Measurements from ENCODE around the gene TNF. TPM values are rescaled to one million over a fixed set of nuclear protein-coding genes. Genes with fewer than 3 reads are reported as not detected.
A peak's percentile ranks its signal among the peaks of the same experiment; 100 is the strongest.
"Not testable (repeated sequence)": the region's sequence is repeated elsewhere in the genome, so short reads cannot be mapped to it uniquely, and the experiment has no call there.

The TNF gene
- total RNA-seq, 1 donor from 2014 or later = not detected

- Histone ChIP-seq H3K4me1 (no peaks in the 10 kb centered on the region), H3K27ac (no peak overlapping the region), H3K27me3 (no peaks in the 10 kb centered on the region), H3K9me3 (no peaks in the 10 kb centered on the region), H3K36me3 (no peaks in the 10 kb centered on the region), H3K4me3 (no peak overlapping the region)
- intact Hi-C loops (cut with DNase I) = no loop called here
- DNase-seq (ENCODE audit: extremely low spot score in 2 of 2) = no peak
- TF ChIP-seq POLR2AphosphoS5 (IDR thresholded peaks at IDR 0.05; ENCODE audit: insufficient read depth in 1 of 2, low read depth in 1 of 2) = no peak
- TF ChIP-seq, protein P1, sequence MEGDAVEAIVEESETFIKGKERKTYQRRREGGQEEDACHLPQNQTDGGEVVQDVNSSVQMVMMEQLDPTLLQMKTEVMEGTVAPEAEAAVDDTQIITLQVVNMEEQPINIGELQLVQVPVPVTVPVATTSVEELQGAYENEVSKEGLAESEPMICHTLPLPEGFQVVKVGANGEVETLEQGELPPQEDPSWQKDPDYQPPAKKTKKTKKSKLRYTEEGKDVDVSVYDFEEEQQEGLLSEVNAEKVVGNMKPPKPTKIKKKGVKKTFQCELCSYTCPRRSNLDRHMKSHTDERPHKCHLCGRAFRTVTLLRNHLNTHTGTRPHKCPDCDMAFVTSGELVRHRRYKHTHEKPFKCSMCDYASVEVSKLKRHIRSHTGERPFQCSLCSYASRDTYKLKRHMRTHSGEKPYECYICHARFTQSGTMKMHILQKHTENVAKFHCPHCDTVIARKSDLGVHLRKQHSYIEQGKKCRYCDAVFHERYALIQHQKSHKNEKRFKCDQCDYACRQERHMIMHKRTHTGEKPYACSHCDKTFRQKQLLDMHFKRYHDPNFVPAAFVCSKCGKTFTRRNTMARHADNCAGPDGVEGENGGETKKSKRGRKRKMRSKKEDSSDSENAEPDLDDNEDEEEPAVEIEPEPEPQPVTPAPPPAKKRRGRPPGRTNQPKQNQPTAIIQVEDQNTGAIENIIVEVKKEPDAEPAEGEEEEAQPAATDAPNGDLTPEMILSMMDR (IDR thresholded peaks at IDR 0.05) = no peak
- no peak for TF ChIP-seq POLR2A (IDR thresholded peaks at IDR 0.05)
Measured at GRCh38 chr6:31587791-31588777, 12.7 kb downstream of the TNF start.

GRCh38 chr6:31588871-31589650 lies 13.7 kb downstream of the TNF start:
- H3K9me3 ChIP-seq = no peaks in the 10 kb centered on the region
- H3K4me1 ChIP-seq = no peaks in the 10 kb centered on the region
- no peak for DNase-seq (ENCODE audit: extremely low spot score in 2 of 2)
- H3K4me3 ChIP-seq = no peak overlapping the region
- no peaks in the 10 kb centered on the region for H3K36me3 ChIP-seq
- intact Hi-C loops (cut with DNase I) = no loop called here
- TF ChIP-seq, protein P1 (IDR thresholded peaks at IDR 0.05) = no peak
- TF ChIP-seq POLR2A (IDR thresholded peaks at IDR 0.05) = no peak
- TF ChIP-seq POLR2AphosphoS5 (IDR thresholded peaks at IDR 0.05; ENCODE audit: insufficient read depth in 1 of 2, low read depth in 1 of 2) = no peak
- no peak overlapping the region for H3K27ac ChIP-seq
- no peaks in the 10 kb centered on the region for H3K27me3 ChIP-seq

DNA sequence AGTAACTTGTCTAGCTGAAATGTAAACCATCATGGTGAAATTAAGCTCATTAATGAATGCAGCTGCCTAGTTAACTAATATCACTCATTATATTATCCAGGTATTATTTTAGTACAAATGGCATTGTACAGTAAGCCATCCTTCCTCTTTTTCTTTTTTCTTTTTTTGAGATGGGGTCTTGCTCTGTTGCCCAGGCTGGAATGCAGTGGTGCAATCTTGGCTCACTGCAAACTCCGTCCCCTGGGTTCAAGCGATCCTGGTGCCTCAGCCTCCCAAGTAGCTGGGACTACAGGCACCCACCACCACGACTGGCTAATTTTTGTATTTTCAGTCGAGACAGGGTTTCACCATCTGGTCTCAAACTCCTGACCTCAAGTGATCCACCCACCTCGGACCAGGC lies 15.3 kb downstream of the TNF start:
- H3K4me1 ChIP-seq; intact Hi-C loops (cut with DNase I); H3K36me3 ChIP-seq; H3K27me3 ChIP-seq; H3K4me3 ChIP-seq; H3K9me3 ChIP-seq; H3K27ac ChIP-seq; DNase-seq (ENCODE audit: extremely low spot score in 2 of 2): not testable (repeated sequence)

GRCh38 chr6:31592396-31592771 lies 17.0 kb downstream of the TNF start:
- Histone ChIP-seq H3K4me1 (no peaks in the 10 kb centered on the region), H3K4me3 (no peak overlapping the region), H3K9me3 (no peaks in the 10 kb centered on the region), H3K36me3 (no peaks in the 10 kb centered on the region), H3K27ac (no peak overlapping the region), H3K27me3 (no peaks in the 10 kb centered on the region)
- no peak for TF ChIP-seq POLR2A (IDR thresholded peaks at IDR 0.05)
- TF ChIP-seq, protein P1 (IDR thresholded peaks at IDR 0.05) = no peak
- DNase-seq (ENCODE audit: extremely low spot score in 2 of 2) = no peak
- intact Hi-C loops (cut with DNase I) = no loop called here

- no peak for TF ChIP-seq POLR2AphosphoS5 (IDR thresholded peaks at IDR 0.05; ENCODE audit: insufficient read depth in 1 of 2, low read depth in 1 of 2)
- TF ChIP-seq, protein P1 (IDR thresholded peaks at IDR 0.05) = peak in 1 of 3 experiments; percentile 39
- TF ChIP-seq POLR2A (IDR thresholded peaks at IDR 0.05) = no peak
- intact Hi-C loops (cut with DNase I) = no loop called here
- H3K9me3 ChIP-seq = no peaks in the 10 kb centered on the region
- no peaks in the 10 kb centered on the region for H3K4me1 ChIP-seq
- no peak overlapping the region for H3K4me3 ChIP-seq
- H3K36me3 ChIP-seq = no peaks in the 10 kb centered on the region
- no peak for DNase-seq (ENCODE audit: extremely low spot score in 2 of 2)
- H3K27ac ChIP-seq = no peak overlapping the region
- no peaks in the 10 kb centered on the region for H3K27me3 ChIP-seq
Measured at GRCh38 chr6:31597006-31597405, 21.6 kb downstream of the TNF start.
